ENCODE measurements around the gene TNRC6C.

DNA sequence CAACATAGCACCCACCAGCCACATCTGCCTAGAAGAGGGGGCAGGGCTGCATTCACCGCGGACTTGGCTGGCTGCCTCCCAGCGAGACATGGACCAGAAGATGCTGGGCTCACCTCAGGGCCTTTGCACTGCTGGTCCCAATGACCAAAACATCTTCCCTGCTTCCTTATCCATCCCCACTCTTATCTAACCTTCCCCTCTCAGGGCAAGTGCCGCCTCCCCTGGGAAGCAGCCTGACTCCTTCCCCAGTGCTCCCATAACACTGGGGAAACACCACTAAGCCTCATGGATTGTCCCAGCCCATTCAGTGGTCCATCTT is 164.4 kb downstream of the TNRC6C start:
- no peak for TF ChIP-seq TARDBP (CRISPR knock-in tag; IDR thresholded peaks at IDR 0.05)
- no peak for TF ChIP-seq ELF4 (CRISPR knock-in tag; IDR thresholded peaks at IDR 0.05; ENCODE audit: borderline replicate concordance)
- TF ChIP-seq, protein P1, sequence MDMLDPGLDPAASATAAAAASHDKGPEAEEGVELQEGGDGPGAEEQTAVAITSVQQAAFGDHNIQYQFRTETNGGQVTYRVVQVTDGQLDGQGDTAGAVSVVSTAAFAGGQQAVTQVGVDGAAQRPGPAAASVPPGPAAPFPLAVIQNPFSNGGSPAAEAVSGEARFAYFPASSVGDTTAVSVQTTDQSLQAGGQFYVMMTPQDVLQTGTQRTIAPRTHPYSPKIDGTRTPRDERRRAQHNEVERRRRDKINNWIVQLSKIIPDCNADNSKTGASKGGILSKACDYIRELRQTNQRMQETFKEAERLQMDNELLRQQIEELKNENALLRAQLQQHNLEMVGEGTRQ (IDR thresholded peaks at IDR 0.05; ENCODE audit: low read depth, low read length), result no peak
- TF ChIP-seq, protein P1 (CRISPR knock-in tag; IDR thresholded peaks at IDR 0.05; ENCODE audit: borderline replicate concordance), result no peak
- TF ChIP-seq ZNF230 (CRISPR knock-in tag; IDR thresholded peaks at IDR 0.05), result no peak
- no peak for TF ChIP-seq ZNF564 (CRISPR knock-in tag; IDR thresholded peaks at IDR 0.05)
- no peak for TF ChIP-seq POLR2AphosphoS5 (IDR thresholded peaks at IDR 0.05; ENCODE audit: low read depth, low read length)
- TF ChIP-seq SMARCC2 (IDR thresholded peaks at IDR 0.05), result no peak
- no peak for TF ChIP-seq EZH2 (conservative IDR thresholded peaks at IDR 0.05; ENCODE audit: low read depth, low read length)
- TF ChIP-seq POLR2A (IDR thresholded peaks at IDR 0.05; ENCODE audit: insufficient read depth in 1 of 2, low read depth in 2 of 2, low read length in 2 of 2), result no peak
- TF ChIP-seq TCF12 (IDR thresholded peaks at IDR 0.05), result no peak
- no peak for TF ChIP-seq TCF12 (CRISPR knock-in tag; IDR thresholded peaks at IDR 0.05)
- TF ChIP-seq SMC3 (IDR thresholded peaks at IDR 0.05; ENCODE audit: low read length), result no peak
- TF ChIP-seq ZNF207 (IDR thresholded peaks at IDR 0.05; ENCODE audit: borderline replicate concordance), result no peak
- no peak for TF ChIP-seq TAF1 (CRISPR knock-in tag; IDR thresholded peaks at IDR 0.05)
